Melanocyte of skin (primary cell): ENCODE data around the gene NBPF9. TPM values are rescaled to one million over a fixed set of nuclear protein-coding genes. Genes with fewer than 3 reads are reported as not detected.

Source experiments
- total RNA-seq, 2 donors: library from RNA; depleted of rRNA; stranded (reverse); fragments of >200 nt; gene quantifications; 2 replicates each; pipeline ENCODE4 v1.2.3, GENCODE V29; 2012

The NBPF9 gene
- 10 to 100 TPM in 1 of 2 donors, 1 to 10 TPM in 1; 9.6 to 13.3 TPM for total RNA-seq

DNA sequence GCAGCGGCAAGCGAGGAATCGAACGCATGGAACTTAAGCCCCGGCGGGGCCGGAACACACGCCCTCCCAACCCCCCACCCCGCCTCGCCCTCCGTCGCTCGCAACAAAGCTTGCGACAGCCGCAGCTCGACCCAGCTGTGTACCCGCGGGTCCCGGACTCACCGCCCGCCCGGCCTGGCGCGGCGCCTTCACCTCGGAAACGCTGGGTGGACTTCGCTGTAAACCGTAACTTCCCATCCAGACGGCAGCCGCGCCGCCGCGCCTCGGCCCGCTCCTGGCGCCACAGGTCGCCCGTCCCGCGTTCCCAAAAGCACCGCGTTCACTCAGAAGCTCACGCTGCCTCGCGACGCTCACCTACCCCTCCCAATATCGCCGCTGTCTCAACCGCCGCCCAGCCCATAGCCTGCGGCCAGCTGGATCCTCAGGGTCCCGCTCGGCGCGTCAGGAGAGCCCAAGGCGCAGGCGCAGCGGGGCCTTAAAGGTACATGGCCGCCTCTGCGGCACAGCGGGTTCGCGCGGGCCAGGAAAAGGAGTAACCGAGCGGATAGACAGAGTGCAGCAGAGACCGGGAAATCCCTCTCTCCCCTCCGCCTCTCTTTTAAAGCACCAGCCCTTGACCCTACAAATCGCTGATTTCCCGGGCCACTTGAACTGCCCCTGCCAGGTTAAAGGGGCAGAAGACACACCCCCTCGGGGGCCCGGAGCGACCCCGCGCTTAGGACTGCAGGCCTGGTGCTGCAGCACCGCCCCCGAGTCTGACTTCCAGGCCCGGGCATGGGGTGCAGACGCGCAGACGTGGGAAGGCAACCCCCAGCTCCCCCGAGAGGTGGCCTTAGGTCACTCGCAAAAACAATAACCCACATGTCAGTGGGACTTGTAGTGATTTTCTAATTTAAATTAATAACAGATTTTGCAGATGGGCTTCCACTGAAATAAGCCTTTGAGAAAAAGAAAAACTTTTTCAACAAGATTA is at the start of gene NBPF9:
Gene NBPF9 (minus strand): TSS at position 443 of the 973 bp plus-strand sequence. CDS start 21,412 bp downstream, outside the sequence.

